MM.1S (cell line): ENCODE data around the gene SNX11.

Experiments used
- DNase-seq: peaks from one replicate; pipeline ENCODE4 v3.0.0-alpha.2; 2015
- H2AFZ ChIP-seq: fragments of 300-600 bp; sonication (generic); 2 replicates; pipeline ENCODE4 v1.6.0; 2016; ENCODE audit warnings: antibody characterized with exemption, low read length
- H3F3A ChIP-seq: fragments of 300-600 bp; sonication (generic); 2 replicates; pipeline ENCODE4 v1.6.1; 2016; ENCODE audit warnings: mild to moderate bottlenecking, antibody characterized with exemption, low read length, moderate library complexity, mixed read lengths; ENCODE audit not compliant: insufficient read depth
- H3K27ac ChIP-seq: fragments of 300-600 bp; sonication (generic); 2 replicates; pipeline ENCODE4 v1.5.1; 2016; ENCODE audit warnings: mild to moderate bottlenecking, low read length
- H3K27me3 ChIP-seq: fragments of 300-600 bp; sonication (generic); replicated peaks from 2 replicates; pipeline ENCODE4 v1.6.0; 2016; ENCODE audit warnings: low read length; ENCODE audit not compliant: insufficient read depth
- H3K36me3 ChIP-seq: fragments of 300-600 bp; sonication (generic); replicated peaks from 2 replicates; pipeline ENCODE4 v1.6.1; 2016; ENCODE audit warnings: mild to moderate bottlenecking, low read length, mixed read lengths; ENCODE audit not compliant: insufficient read depth
- H3K4me1 ChIP-seq: fragments of 300-600 bp; sonication (generic); 2 replicates; pipeline ENCODE4 v1.6.1; 2016; ENCODE audit warnings: low read length, mixed read lengths
- H3K4me2 ChIP-seq: fragments of 300-600 bp; sonication (generic); 2 replicates; pipeline ENCODE4 v1.6.0; 2016; ENCODE audit warnings: low read depth, low read length
- H3K4me3 ChIP-seq: fragments of 300-600 bp; sonication (generic); 2 replicates; pipeline ENCODE4 v1.5.1; 2016; ENCODE audit warnings: low read length, mixed read lengths
- H3K79me2 ChIP-seq: fragments of 300-600 bp; sonication (generic); 2 replicates; pipeline ENCODE4 v1.6.1; 2016; ENCODE audit warnings: mixed run types, low read length, mixed read lengths
- H3K9ac ChIP-seq: fragments of 300-600 bp; sonication (generic); 2 replicates; pipeline ENCODE4 v1.6.1; 2016; ENCODE audit warnings: low read length, mixed read lengths
- H3K9me2 ChIP-seq: fragments of 300-600 bp; sonication (generic); replicated peaks from 2 replicates; pipeline ENCODE4 v1.6.1; 2016; ENCODE audit warnings: mild to moderate bottlenecking, low read length, mixed read lengths; ENCODE audit not compliant: insufficient read depth
- H3K9me3 ChIP-seq: fragments of 300-600 bp; sonication (generic); replicated peaks from 2 replicates; pipeline ENCODE4 v1.6.1; 2016; ENCODE audit warnings: mild to moderate bottlenecking, low read length, mixed read lengths; ENCODE audit not compliant: insufficient read depth
- H4K20me1 ChIP-seq: fragments of 300-600 bp; sonication (generic); 2 replicates; pipeline ENCODE4 v1.6.1; 2016; ENCODE audit warnings: mild to moderate bottlenecking, low read length, moderate library complexity, mixed read lengths; ENCODE audit not compliant: insufficient read depth
- CTCF ChIP-seq: fragments of 300-600 bp; sonication (generic); IDR thresholded peaks from 2 replicates; pipeline ENCODE4 v1.5.1; 2016; ENCODE audit warnings: antibody characterized with exemption, low read length, mixed read lengths
- EZH2 ChIP-seq: fragments of 300-600 bp; sonication (generic); optimal IDR thresholded peaks from 2 replicates; pipeline ENCODE3; 2017; ENCODE audit warnings: low read depth, mild to moderate bottlenecking, antibody characterized with exemption, low read length, mixed read lengths
- EZH2phosphoT487 ChIP-seq: fragments of 300-600 bp; sonication (generic); IDR thresholded peaks from 2 replicates; pipeline ENCODE4 v1.6.1; 2018; ENCODE audit warnings: antibody characterized with exemption, low read length

Gene SNX11

GRCh38 chr17:48143629-48144028 is 36.1 kb downstream of the SNX11 start:
- H3K9me2 ChIP-seq, result no peaks in the 10 kb centered on the region
- TF ChIP-seq CTCF (no peak), EZH2 (no peak), EZH2phosphoT487 (no peak)
- H3K4me3 ChIP-seq, result no peak overlapping the region
- no peak overlapping the region for H2AFZ ChIP-seq
- H3K4me1 ChIP-seq, result peaks cover 6% of the 10 kb centered on the region; the same call in 1 of the 2 replicates
- no peaks in the 10 kb centered on the region for H4K20me1 ChIP-seq
- no peaks in the 10 kb centered on the region for H3K36me3 ChIP-seq
- H3K79me2 ChIP-seq, result no peaks in the 10 kb centered on the region
- no peak overlapping the region for H3K27ac ChIP-seq
- no peaks in the 10 kb centered on the region for H3K9me3 ChIP-seq
- no peaks in the 10 kb centered on the region for H3F3A ChIP-seq
- no peak overlapping the region for H3K4me2 ChIP-seq
- H3K27me3 ChIP-seq, result no peaks in the 10 kb centered on the region
- H3K9ac ChIP-seq, result no peak overlapping the region
- no peak for DNase-seq

- no peaks in the 10 kb centered on the region for H3K9me3 ChIP-seq
- no peaks in the 10 kb centered on the region for H3F3A ChIP-seq
- H3K27ac ChIP-seq, result no peak overlapping the region
- H3K36me3 ChIP-seq, result no peaks in the 10 kb centered on the region
- H3K4me2 ChIP-seq, result no peak overlapping the region
- no peaks in the 10 kb centered on the region for H3K27me3 ChIP-seq
- no peaks in the 10 kb centered on the region for H3K79me2 ChIP-seq
- no peak for DNase-seq
- H3K9ac ChIP-seq, result no peak overlapping the region
- H3K4me1 ChIP-seq, result peaks cover 6% of the 10 kb centered on the region; the same call in 1 of the 2 replicates
- no peak overlapping the region for H2AFZ ChIP-seq
- no peak overlapping the region for H3K4me3 ChIP-seq
- no peak for TF ChIP-seq EZH2phosphoT487
- TF ChIP-seq EZH2, result no peak
- TF ChIP-seq CTCF, result no peak
- no peaks in the 10 kb centered on the region for H3K9me2 ChIP-seq
- no peaks in the 10 kb centered on the region for H4K20me1 ChIP-seq
Measured at GRCh38 chr17:48144231-48144630, 36.7 kb downstream of the SNX11 start.

GRCh38 chr17:48144976-48145798 is 37.6 kb downstream of the SNX11 start:
- H3K27me3 ChIP-seq, result no peaks in the 10 kb centered on the region
- H3F3A ChIP-seq, result no peaks in the 10 kb centered on the region
- no peak overlapping the region for H3K4me2 ChIP-seq
- H3K79me2 ChIP-seq, result no peaks in the 10 kb centered on the region
- no peaks in the 10 kb centered on the region for H3K9me2 ChIP-seq
- H3K4me1 ChIP-seq, result peaks cover 6% of the 10 kb centered on the region; the same call in 1 of the 2 replicates
- H3K9ac ChIP-seq, result no peak overlapping the region
- DNase-seq, result no peak
- no peak overlapping the region for H3K27ac ChIP-seq
- H3K9me3 ChIP-seq, result no peaks in the 10 kb centered on the region
- H4K20me1 ChIP-seq, result no peaks in the 10 kb centered on the region
- H2AFZ ChIP-seq, result no peak overlapping the region
- H3K4me3 ChIP-seq, result no peak overlapping the region
- no peaks in the 10 kb centered on the region for H3K36me3 ChIP-seq
- TF ChIP-seq CTCF (no peak), EZH2phosphoT487 (no peak), EZH2 (no peak)
